Mesothelial cell of epicardium (in vitro differentiated cells): ENCODE data around the gene CACNB1. TPM values are rescaled to one million over a fixed set of nuclear protein-coding genes. Genes with fewer than 3 reads are reported as not detected.

Experiments used
- DNase-seq, 2 experiments: peaks; one replicate each; pipeline ENCODE4 v3.0.0; 2021; ENCODE audit warnings: low spot score in 2 of 2; ENCODE audit not compliant: unreplicated experiment in 2 of 2
- H3K27ac Mint-ChIP-seq: 2 replicates; pipeline ENCODE4 v1.8.0; 2021; ENCODE audit warnings: mixed read lengths
- H3K27me3 Mint-ChIP-seq: 2 replicates; pipeline ENCODE4 v1.8.0; 2021; ENCODE audit warnings: low read depth, mixed read lengths
- H3K36me3 Mint-ChIP-seq: 2 replicates; pipeline ENCODE4 v1.8.0; 2021; ENCODE audit warnings: mixed read lengths
- H3K4me1 Mint-ChIP-seq: 2 replicates; pipeline ENCODE4 v1.8.0; 2021; ENCODE audit warnings: mixed read lengths
- H3K4me3 Mint-ChIP-seq: 2 replicates; pipeline ENCODE4 v1.8.0; 2021; ENCODE audit warnings: mild to moderate bottlenecking, moderate library complexity, mixed read lengths
- H3K9me3 Mint-ChIP-seq: 2 replicates; pipeline ENCODE4 v1.8.0; 2021; ENCODE audit warnings: mixed read lengths
- CTCF ChIP-seq: fragments of 200-600 bp; sonication (generic); IDR thresholded peaks from one replicate; pipeline ENCODE4 v1.5.0; 2021; ENCODE audit warnings: antibody characterized with exemption; ENCODE audit not compliant: unreplicated experiment
- total RNA-seq: library from RNA; stranded (reverse); gene quantifications from 3 replicates; pipeline ENCODE4 v1.2.1, GENCODE V29; 2021

The CACNB1 gene
- total RNA-seq, 1 donor from 2014 or later: 21.6 TPM

GRCh38 chr17:39156491-39156890 is 41.0 kb downstream of the CACNB1 start:
- Mint-ChIP-seq H3K4me3 (peak overlapping the region; percentile 27), H3K27ac (peak overlapping the region; percentile 66), H3K27me3 (peaks cover 4% of the 10 kb centered on the region), H3K9me3 (no peaks in the 10 kb centered on the region), H3K4me1 (peaks cover 21% of the 10 kb centered on the region), H3K36me3 (no peaks in the 10 kb centered on the region)
- TF ChIP-seq CTCF: no peak
- no peak for DNase-seq

GRCh38 chr17:39155654-39156053 is 41.8 kb downstream of the CACNB1 start:
- Mint-ChIP-seq H3K27me3 (peaks cover 8% of the 10 kb centered on the region), H3K4me3 (no peak overlapping the region), H3K4me1 (peaks cover 21% of the 10 kb centered on the region), H3K27ac (no peak overlapping the region), H3K36me3 (no peaks in the 10 kb centered on the region), H3K9me3 (no peaks in the 10 kb centered on the region)
- DNase-seq: no peak
- TF ChIP-seq CTCF: no peak

- Mint-ChIP-seq H3K9me3 (no peaks in the 10 kb centered on the region), H3K4me3 (peak overlapping the region; percentile 100), H3K4me1 (peaks cover 21% of the 10 kb centered on the region), H3K27me3 (peaks cover 27% of the 10 kb centered on the region), H3K27ac (peak overlapping the region; percentile 96), H3K36me3 (no peaks in the 10 kb centered on the region)
- DNase-seq: peak; percentile 88 to 100
- no peak for TF ChIP-seq CTCF
Measured at GRCh38 chr17:39153599-39154051, 43.8 kb downstream of the CACNB1 start.

- no peak for TF ChIP-seq CTCF
- peak overlapping the region; percentile 100 for H3K4me3 Mint-ChIP-seq
- H3K9me3 Mint-ChIP-seq: no peaks in the 10 kb centered on the region
- peaks cover 21% of the 10 kb centered on the region for H3K4me1 Mint-ChIP-seq
- peak overlapping the region; percentile 96 for H3K27ac Mint-ChIP-seq
- peaks cover 32% of the 10 kb centered on the region for H3K27me3 Mint-ChIP-seq
- DNase-seq: peak in 1 of 2 experiments; percentile 54
- H3K36me3 Mint-ChIP-seq: no peaks in the 10 kb centered on the region
Measured at GRCh38 chr17:39151943-39152818, 45.3 kb downstream of the CACNB1 start.

- peaks cover 32% of the 10 kb centered on the region for H3K27me3 Mint-ChIP-seq
- H3K36me3 Mint-ChIP-seq: no peaks in the 10 kb centered on the region
- DNase-seq: peak in 1 of 2 experiments; percentile 54
- no peak for TF ChIP-seq CTCF
- peak within 1 kb of the TSS; percentile 100 for H3K4me3 Mint-ChIP-seq
- H3K4me1 Mint-ChIP-seq: peaks cover 15% of the 10 kb centered on the region
- H3K27ac Mint-ChIP-seq: peak within 1 kb of the TSS; percentile 96
- no peaks in the 10 kb centered on the region for H3K9me3 Mint-ChIP-seq
Measured at GRCh38 chr17:39151150-39151942, 46.1 kb downstream of the CACNB1 start, which contains the start of gene PLXDC1. TSS of gene PLXDC1 (minus strand) at chr17:39151637. CDS start at chr17:39151437, 200 bp downstream.
